Neural progenitor cell (in vitro differentiated cells): ENCODE measurements around the gene MED31.

Source experiments
- EZH2phosphoT487 ChIP-seq: fragments of 200-600 bp; sonication (generic); IDR thresholded peaks from 2 replicates; pipeline ENCODE4 v1.6.1; 2017; ENCODE audit warnings: antibody characterized with exemption
- TF ChIP-seq, protein P1 (sequence below): fragments of 200-600 bp; sonication (generic); IDR thresholded peaks from 2 replicates; pipeline ENCODE4 v1.5.1; 2017; ENCODE audit warnings: antibody characterized with exemption, mild to moderate bottlenecking

DNA sequence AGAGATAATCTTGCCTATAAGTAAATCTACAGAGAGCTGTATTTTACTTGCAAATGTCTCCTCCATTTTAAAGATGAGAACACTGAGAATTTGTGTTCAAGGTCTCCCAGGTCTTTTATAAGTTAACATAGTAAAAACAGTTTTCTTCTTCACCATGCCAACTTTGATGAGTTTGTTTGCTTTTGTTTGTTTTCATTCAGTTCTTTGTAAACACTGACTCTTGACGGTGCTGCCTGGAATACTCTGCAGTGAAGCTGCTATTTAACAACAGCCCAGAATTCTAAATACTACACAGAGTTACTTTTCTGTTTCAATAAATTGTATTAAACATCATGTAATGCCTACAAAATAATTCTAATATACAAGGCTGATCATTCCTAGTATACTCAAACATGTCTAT lies 53.7 kb downstream of the MED31 start:
- TF ChIP-seq, protein P1, sequence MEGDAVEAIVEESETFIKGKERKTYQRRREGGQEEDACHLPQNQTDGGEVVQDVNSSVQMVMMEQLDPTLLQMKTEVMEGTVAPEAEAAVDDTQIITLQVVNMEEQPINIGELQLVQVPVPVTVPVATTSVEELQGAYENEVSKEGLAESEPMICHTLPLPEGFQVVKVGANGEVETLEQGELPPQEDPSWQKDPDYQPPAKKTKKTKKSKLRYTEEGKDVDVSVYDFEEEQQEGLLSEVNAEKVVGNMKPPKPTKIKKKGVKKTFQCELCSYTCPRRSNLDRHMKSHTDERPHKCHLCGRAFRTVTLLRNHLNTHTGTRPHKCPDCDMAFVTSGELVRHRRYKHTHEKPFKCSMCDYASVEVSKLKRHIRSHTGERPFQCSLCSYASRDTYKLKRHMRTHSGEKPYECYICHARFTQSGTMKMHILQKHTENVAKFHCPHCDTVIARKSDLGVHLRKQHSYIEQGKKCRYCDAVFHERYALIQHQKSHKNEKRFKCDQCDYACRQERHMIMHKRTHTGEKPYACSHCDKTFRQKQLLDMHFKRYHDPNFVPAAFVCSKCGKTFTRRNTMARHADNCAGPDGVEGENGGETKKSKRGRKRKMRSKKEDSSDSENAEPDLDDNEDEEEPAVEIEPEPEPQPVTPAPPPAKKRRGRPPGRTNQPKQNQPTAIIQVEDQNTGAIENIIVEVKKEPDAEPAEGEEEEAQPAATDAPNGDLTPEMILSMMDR: no peak
- TF ChIP-seq EZH2phosphoT487: no peak
